Astrocyte (in vitro differentiated cells and primary cell): ENCODE data around the gene KCNJ4. TPM values are rescaled to one million over a fixed set of nuclear protein-coding genes. Genes with fewer than 3 reads are reported as not detected.
A peak's percentile ranks its signal among the peaks of the same experiment; 100 is the strongest.

Source experiments
- DNase-seq: peaks from one replicate; pipeline ENCODE4 v3.0.0-alpha.2; 2010; ENCODE audit warnings: low read depth
- FAIRE-seq: peaks from 2 replicates; lab custom pipeline; 2011; peaks lifted over from hg19 to GRCh38; lab: Jason Lieb, UNC
- H2AFZ ChIP-seq: 2 replicates; pipeline ENCODE4 v1.6.0; 2012; ENCODE audit warnings: low read depth, low read length, inconsistent platforms
- H3K27ac ChIP-seq: 2 replicates; pipeline ENCODE4 v1.5.1; 2011; ENCODE audit warnings: low read depth, low read length, inconsistent platforms
- H3K27me3 ChIP-seq: 2 replicates; pipeline ENCODE4 v1.6.0; 2011; ENCODE audit warnings: low read length, inconsistent platforms; ENCODE audit not compliant: insufficient read depth
- H3K36me3 ChIP-seq: 2 replicates; pipeline ENCODE4 v1.5.1; 2011; ENCODE audit warnings: low read length, inconsistent platforms; ENCODE audit not compliant: insufficient read depth
- H3K4me1 ChIP-seq: 2 replicates; pipeline ENCODE4 v1.5.1; 2011; ENCODE audit warnings: low read length, inconsistent platforms; ENCODE audit not compliant: insufficient read depth
- H3K4me2 ChIP-seq: 2 replicates; pipeline ENCODE4 v1.6.0; 2012; ENCODE audit warnings: low read length, inconsistent platforms
- H3K4me3 ChIP-seq: 2 replicates; pipeline ENCODE4 v1.5.1; 2011; ENCODE audit warnings: low read depth, mild to moderate bottlenecking, low read length, inconsistent platforms; ENCODE audit not compliant: insufficient read depth
- H3K79me2 ChIP-seq: 2 replicates; pipeline ENCODE4 v1.6.0; 2012; ENCODE audit warnings: mild to moderate bottlenecking, low read length, inconsistent platforms; ENCODE audit not compliant: insufficient read depth
- H3K9ac ChIP-seq: 2 replicates; pipeline ENCODE4 v1.6.0; 2012; ENCODE audit warnings: mild to moderate bottlenecking, low read length, inconsistent platforms
- H3K9me3 ChIP-seq: 2 replicates; pipeline ENCODE4 v1.5.1; 2012; ENCODE audit warnings: low read depth, mild to moderate bottlenecking, low read length, inconsistent platforms; ENCODE audit not compliant: insufficient read depth
- H4K20me1 ChIP-seq: 2 replicates; pipeline ENCODE4 v1.6.0; 2012; ENCODE audit warnings: low read length, inconsistent platforms; ENCODE audit not compliant: insufficient read depth
- H3K27ac Mint-ChIP-seq: one replicate; pipeline ENCODE4 v1.8.0; 2021; ENCODE audit warnings: mild to moderate bottlenecking, mixed read lengths; ENCODE audit not compliant: unreplicated experiment
- H3K27me3 Mint-ChIP-seq: one replicate; pipeline ENCODE4 v1.8.0; 2021; ENCODE audit warnings: low read depth, mixed read lengths; ENCODE audit not compliant: unreplicated experiment
- H3K36me3 Mint-ChIP-seq: one replicate; pipeline ENCODE4 v1.8.0; 2021; ENCODE audit warnings: low read depth, mixed read lengths; ENCODE audit not compliant: unreplicated experiment
- H3K4me1 Mint-ChIP-seq: one replicate; pipeline ENCODE4 v1.8.0; 2021; ENCODE audit warnings: low read depth, mixed read lengths; ENCODE audit not compliant: unreplicated experiment
- H3K4me3 Mint-ChIP-seq: one replicate; pipeline ENCODE4 v1.8.0; 2021; ENCODE audit warnings: mild to moderate bottlenecking, moderate library complexity, mixed read lengths; ENCODE audit not compliant: unreplicated experiment
- H3K9me3 Mint-ChIP-seq: one replicate; pipeline ENCODE4 v1.8.0; 2021; ENCODE audit warnings: mild to moderate bottlenecking, mixed read lengths; ENCODE audit not compliant: unreplicated experiment
- CTCF ChIP-seq: IDR thresholded peaks from 2 replicates; pipeline ENCODE4 v1.5.1; 2011; ENCODE audit warnings: low read depth, mild to moderate bottlenecking, inconsistent platforms, low read length, moderate library complexity; ENCODE audit not compliant: insufficient read depth
- EZH2 ChIP-seq: IDR thresholded peaks from 2 replicates; pipeline ENCODE4 v1.6.1; 2012; ENCODE audit warnings: mild to moderate bottlenecking, low read length, inconsistent platforms; ENCODE audit not compliant: insufficient read depth
- total RNA-seq: library from RNA; stranded (reverse); gene quantifications from 2 replicates; pipeline ENCODE4 v1.2.1, GENCODE V29; 2021

KCNJ4 gene
- total RNA-seq, 1 donor from 2014 or later, result 0.30 TPM

GRCh38 chr22:38468443-38469305 lies 13.7 kb upstream of the KCNJ4 start:
- peak overlapping the region; percentile 86 for H3K27ac Mint-ChIP-seq
- no peaks in the 10 kb centered on the region for H3K9me3 Mint-ChIP-seq
- Histone ChIP-seq H3K9me3 (no peaks in the 10 kb centered on the region), H3K79me2 (peaks cover 37% of the 10 kb centered on the region), H3K9ac (peak overlapping the region; percentile 97), H2AFZ (peak overlapping the region; percentile 87), H3K4me2 (peak overlapping the region; percentile 92), H3K4me3 (peak overlapping the region; percentile 74), H3K4me1 (peaks cover 17% of the 10 kb centered on the region), H4K20me1 (peaks cover 26% of the 10 kb centered on the region), H3K36me3 (no peaks in the 10 kb centered on the region), H3K27me3 (peaks cover under 1% of the 10 kb centered on the region), H3K27ac (peak overlapping the region; percentile 85)
- H3K4me1 Mint-ChIP-seq, result peaks cover 5% of the 10 kb centered on the region
- H3K4me3 Mint-ChIP-seq, result peak overlapping the region; percentile 87
- no peak for DNase-seq
- FAIRE-seq, result no peak
- H3K27me3 Mint-ChIP-seq, result peaks cover 7% of the 10 kb centered on the region
- TF ChIP-seq CTCF (no peak), EZH2 (no peak)
- peaks cover 3% of the 10 kb centered on the region for H3K36me3 Mint-ChIP-seq

- FAIRE-seq, result no peak
These were observed 13.0 kb upstream of the KCNJ4 start, which contains the start of gene KDELR3 for GRCh38 chr22:38467904-38468442. Gene KDELR3 (plus strand): TSS chr22:38468096. CDS start chr22:38468234, 138 bp downstream.

More at GRCh38 chr22:38467904-38468442, 13.0 kb upstream of the KCNJ4 start, which contains the start of gene KDELR3:
- H3K36me3 Mint-ChIP-seq, result peaks cover 3% of the 10 kb centered on the region
- peak within 1 kb of the TSS; percentile 87 for H3K4me3 Mint-ChIP-seq
- peak within 1 kb of the TSS; percentile 74 for H3K4me3 ChIP-seq
- H3K36me3 ChIP-seq, result no peaks in the 10 kb centered on the region
- no peak for TF ChIP-seq EZH2
- TF ChIP-seq CTCF, result no peak
- H3K27ac Mint-ChIP-seq, result peak within 1 kb of the TSS; percentile 86
- H4K20me1 ChIP-seq, result peaks cover 26% of the 10 kb centered on the region
- H3K79me2 ChIP-seq, result peaks cover 37% of the 10 kb centered on the region
- H3K4me1 Mint-ChIP-seq, result peaks cover 5% of the 10 kb centered on the region
- DNase-seq, result peak; percentile 52
- peaks cover 3% of the 10 kb centered on the region for H3K27me3 ChIP-seq
- H3K9me3 ChIP-seq, result no peaks in the 10 kb centered on the region
- peaks cover 7% of the 10 kb centered on the region for H3K27me3 Mint-ChIP-seq
- peak within 1 kb of the TSS; percentile 97 for H3K9ac ChIP-seq
- H2AFZ ChIP-seq, result peak within 1 kb of the TSS; percentile 87
- peak within 1 kb of the TSS; percentile 92 for H3K4me2 ChIP-seq
- H3K4me1 ChIP-seq, result peaks cover 17% of the 10 kb centered on the region
- no peaks in the 10 kb centered on the region for H3K9me3 Mint-ChIP-seq
- peak within 1 kb of the TSS; percentile 85 for H3K27ac ChIP-seq
